ENCODE results near the gene FGF1. TPM values are rescaled to one million over a fixed set of nuclear protein-coding genes. Genes with fewer than 3 reads are reported as not detected.

FGF1 gene
- polyA plus RNA-seq, 3 donors = not detected

GRCh38 chr5:142697356-142698255 lies 11.7 kb upstream of the FGF1 start:
- Histone ChIP-seq H2AFZ (ENCODE audit: insufficient read depth, low read depth, low read length, poor library complexity, severe bottlenecking) (no peak overlapping the region), H3K4me3 (replicated peaks in 1 of 3; ENCODE audit: low read depth in 2 of 3, low read length in 3 of 3) (no peak overlapping the region), H3K27ac (ENCODE audit: low read depth in 1 of 2, low read length in 2 of 2) (no peak overlapping the region), H3K36me3 (replicated peaks in 1 of 2; ENCODE audit: control insufficient read depth in 1 of 2, insufficient read depth in 2 of 2, low read length in 2 of 2) (no peaks in the 10 kb centered on the region), H3K27me3 (ENCODE audit: control insufficient read depth in 2 of 2, insufficient read depth in 2 of 2, low read length in 2 of 2) (no peaks in the 10 kb centered on the region), H4K20me1 (ENCODE audit: insufficient read depth, low read length) (no peaks in the 10 kb centered on the region), H3K79me2 (ENCODE audit: insufficient read depth, low read length) (no peaks in the 10 kb centered on the region), H3K9ac (ENCODE audit: insufficient read depth, low read length, poor library complexity, severe bottlenecking) (no peak overlapping the region), H3K4me2 (replicated peaks; ENCODE audit: extremely low read depth, low read length, poor library complexity, severe bottlenecking) (no peak overlapping the region), H3K9me3 (replicated peaks in 1 of 2; ENCODE audit: control insufficient read depth in 1 of 2, insufficient read depth in 1 of 2, low read length in 2 of 2) (peaks cover 0 to 5% of the 10 kb centered on the region in 2 donors), H3K4me1 (ENCODE audit: control insufficient read depth in 1 of 2, insufficient read depth in 2 of 2, low read length in 2 of 2) (no peaks in the 10 kb centered on the region)
- H3K4me1 Mint-ChIP-seq = peaks cover 2% of the 10 kb centered on the region
- intact Hi-C loops (cut with micrococcal nuclease) = loop anchor here in 1 of 2 donors (5.0 kb wide), 1 partner anchor 85 kb away; no protein-coding TSS in a partner anchor
- TF ChIP-seq CTCF (IDR thresholded peaks at IDR 0.05) = no peak
- 43% methylated on average over 4 of the region's 8 CpGs for WGBS (ENCODE audit: insufficient coverage)
- H3K27me3 Mint-ChIP-seq (ENCODE audit: low read depth in 3 of 3) = peaks cover 0 to 12% (median 3%) of the 10 kb centered on the region in 3 donors
- H3K27ac Mint-ChIP-seq = no peak overlapping the region
- no peak for DNase-seq
- H3K4me3 Mint-ChIP-seq = no peak overlapping the region
- peaks cover 0 to 11% (median 8%) of the 10 kb centered on the region in 7 donors for H3K9me3 Mint-ChIP-seq
- no peaks in the 10 kb centered on the region for H3K36me3 Mint-ChIP-seq

GRCh38 chr5:142696379-142696778 lies 10.5 kb upstream of the FGF1 start:
- no peak overlapping the region for H2AFZ ChIP-seq (ENCODE audit: insufficient read depth, low read depth, low read length, poor library complexity, severe bottlenecking)
- H3K27ac Mint-ChIP-seq = no peak overlapping the region
- intact Hi-C loops (cut with micrococcal nuclease) = loop anchor here in 1 of 2 donors (5.0 kb wide), 1 partner anchor 84 kb away; no protein-coding TSS in a partner anchor
- H3K9me3 ChIP-seq (replicated peaks in 1 of 2; ENCODE audit: control insufficient read depth in 1 of 2, insufficient read depth in 1 of 2, low read length in 2 of 2) = peaks cover 0 to 5% of the 10 kb centered on the region in 2 donors
- H3K9ac ChIP-seq (ENCODE audit: insufficient read depth, low read length, poor library complexity, severe bottlenecking) = no peak overlapping the region
- no peak overlapping the region for H3K27ac ChIP-seq (ENCODE audit: low read depth in 1 of 2, low read length in 2 of 2)
- H3K79me2 ChIP-seq (ENCODE audit: insufficient read depth, low read length) = no peaks in the 10 kb centered on the region
- no peak overlapping the region for H3K4me3 Mint-ChIP-seq
- H3K36me3 Mint-ChIP-seq = no peaks in the 10 kb centered on the region
- no peak overlapping the region for H3K4me2 ChIP-seq (replicated peaks; ENCODE audit: extremely low read depth, low read length, poor library complexity, severe bottlenecking)
- 80% methylated on average over 1 of the region's 3 CpGs for WGBS (ENCODE audit: insufficient coverage)
- TF ChIP-seq CTCF (IDR thresholded peaks at IDR 0.05) = no peak
- peaks cover 0 to 11% (median 8%) of the 10 kb centered on the region in 7 donors for H3K9me3 Mint-ChIP-seq
- no peaks in the 10 kb centered on the region for H3K4me1 ChIP-seq (ENCODE audit: control insufficient read depth in 1 of 2, insufficient read depth in 2 of 2, low read length in 2 of 2)
- H3K27me3 ChIP-seq (ENCODE audit: control insufficient read depth in 2 of 2, insufficient read depth in 2 of 2, low read length in 2 of 2) = no peaks in the 10 kb centered on the region
- H3K4me1 Mint-ChIP-seq = peaks cover 6% of the 10 kb centered on the region
- no peaks in the 10 kb centered on the region for H3K36me3 ChIP-seq (replicated peaks in 1 of 2; ENCODE audit: control insufficient read depth in 1 of 2, insufficient read depth in 2 of 2, low read length in 2 of 2)
- H3K4me3 ChIP-seq (replicated peaks in 1 of 3; ENCODE audit: low read depth in 2 of 3, low read length in 3 of 3) = no peak overlapping the region
- no peak for DNase-seq
- peaks cover 0 to 10% (median 4%) of the 10 kb centered on the region in 3 donors for H3K27me3 Mint-ChIP-seq (ENCODE audit: low read depth in 3 of 3)
- H4K20me1 ChIP-seq (ENCODE audit: insufficient read depth, low read length) = no peaks in the 10 kb centered on the region

Data from CD14-positive monocyte (primary cell).